ENCODE data around the gene VPS13A.
A peak's percentile ranks its signal among the peaks of the same experiment; 100 is the strongest.

The VPS13A gene

GRCh38 chr9:77418226-77418625, 240.9 kb downstream of the VPS13A start:
- DNase-seq = no peak
- in situ Hi-C loops (cut with HindIII; ENCODE audit: low pct_ligation_motif_present, low sequenced_read_pairs) = no loop called here
- TF ChIP-seq, protein P1, sequence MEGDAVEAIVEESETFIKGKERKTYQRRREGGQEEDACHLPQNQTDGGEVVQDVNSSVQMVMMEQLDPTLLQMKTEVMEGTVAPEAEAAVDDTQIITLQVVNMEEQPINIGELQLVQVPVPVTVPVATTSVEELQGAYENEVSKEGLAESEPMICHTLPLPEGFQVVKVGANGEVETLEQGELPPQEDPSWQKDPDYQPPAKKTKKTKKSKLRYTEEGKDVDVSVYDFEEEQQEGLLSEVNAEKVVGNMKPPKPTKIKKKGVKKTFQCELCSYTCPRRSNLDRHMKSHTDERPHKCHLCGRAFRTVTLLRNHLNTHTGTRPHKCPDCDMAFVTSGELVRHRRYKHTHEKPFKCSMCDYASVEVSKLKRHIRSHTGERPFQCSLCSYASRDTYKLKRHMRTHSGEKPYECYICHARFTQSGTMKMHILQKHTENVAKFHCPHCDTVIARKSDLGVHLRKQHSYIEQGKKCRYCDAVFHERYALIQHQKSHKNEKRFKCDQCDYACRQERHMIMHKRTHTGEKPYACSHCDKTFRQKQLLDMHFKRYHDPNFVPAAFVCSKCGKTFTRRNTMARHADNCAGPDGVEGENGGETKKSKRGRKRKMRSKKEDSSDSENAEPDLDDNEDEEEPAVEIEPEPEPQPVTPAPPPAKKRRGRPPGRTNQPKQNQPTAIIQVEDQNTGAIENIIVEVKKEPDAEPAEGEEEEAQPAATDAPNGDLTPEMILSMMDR (IDR thresholded peaks at IDR 0.05; ENCODE audit: low read depth, low read length, missing control alignments) = no peak
- H3K36me3 ChIP-seq (replicated peaks) = no peaks in the 10 kb centered on the region
- no peak overlapping the region for H3K27ac ChIP-seq
- H3K27me3 ChIP-seq (replicated peaks) = no peaks in the 10 kb centered on the region
- H3K4me3 ChIP-seq (ENCODE audit: low read depth, low read length) = no peak overlapping the region

DNA sequence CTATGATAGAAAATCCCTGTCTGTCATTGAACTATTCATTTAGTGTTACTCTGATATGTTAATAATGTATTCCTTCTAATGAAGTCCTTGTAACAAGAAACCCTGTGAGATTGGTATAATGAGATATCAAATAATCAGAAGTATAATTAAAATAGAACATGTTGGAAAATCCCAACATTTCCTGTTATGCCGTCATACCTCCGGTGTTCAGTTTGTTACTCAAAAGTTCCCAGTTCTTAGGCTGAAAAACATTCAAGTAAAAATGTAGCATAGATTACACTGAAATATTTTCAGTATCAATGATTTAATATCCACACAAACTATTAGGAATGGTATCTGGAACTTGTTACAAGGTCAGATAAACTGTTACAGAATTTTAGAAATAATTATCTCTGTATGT, 243.3 kb downstream of the VPS13A start:
- TF ChIP-seq, protein P1 (IDR thresholded peaks at IDR 0.05; ENCODE audit: low read depth, low read length, missing control alignments) = no peak
- in situ Hi-C loops (cut with HindIII; ENCODE audit: low pct_ligation_motif_present, low sequenced_read_pairs) = no loop called here
- no peaks in the 10 kb centered on the region for H3K27me3 ChIP-seq (replicated peaks)

DNA sequence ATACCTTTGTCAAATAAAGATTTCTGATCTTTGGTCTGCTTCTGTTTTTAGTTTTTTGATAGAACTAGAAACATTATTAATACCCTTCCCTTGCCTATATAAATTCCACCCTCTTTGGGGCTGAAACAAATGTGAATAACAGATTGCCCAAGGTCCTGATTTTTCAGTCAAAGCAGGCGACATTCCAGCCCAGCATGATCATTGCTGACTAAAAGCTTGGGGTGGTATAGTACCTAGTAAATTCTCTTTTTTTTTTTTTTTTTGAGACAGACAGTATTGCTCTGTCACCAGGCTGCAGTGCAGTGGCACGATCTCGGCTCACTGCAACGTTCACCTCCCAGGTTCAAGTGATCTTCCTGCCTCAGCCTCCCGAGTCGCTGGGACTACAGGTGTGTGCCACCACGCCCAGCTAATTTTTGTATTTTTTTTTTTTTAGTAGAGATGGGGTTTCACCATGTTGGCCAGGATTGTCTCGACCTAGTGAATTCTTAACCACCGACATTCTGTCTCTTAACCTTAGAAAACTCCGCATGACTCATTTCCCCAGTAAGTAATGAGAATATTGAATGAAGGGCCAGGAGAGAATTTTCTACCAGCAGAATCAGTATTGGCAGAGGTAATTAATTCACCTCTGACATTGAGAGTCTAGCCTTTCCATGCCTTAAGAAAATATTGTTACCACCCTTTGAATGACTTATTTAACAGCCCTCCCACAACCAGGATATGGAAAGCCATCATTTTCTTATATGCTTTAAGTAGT, 244.4 kb downstream of the VPS13A start:
- peak; percentile 45 for DNase-seq
- H3K4me3 ChIP-seq (ENCODE audit: low read depth, low read length) = no peak overlapping the region
- in situ Hi-C loops (cut with HindIII; ENCODE audit: low pct_ligation_motif_present, low sequenced_read_pairs) = no loop called here
- no peaks in the 10 kb centered on the region for H3K27me3 ChIP-seq (replicated peaks)
- TF ChIP-seq, protein P1 (IDR thresholded peaks at IDR 0.05; ENCODE audit: low read depth, low read length, missing control alignments) = no peak
- no peaks in the 10 kb centered on the region for H3K36me3 ChIP-seq (replicated peaks)
- H3K27ac ChIP-seq = peak overlapping the region; percentile 29

More for the DNA sequence above, 243.3 kb downstream of the VPS13A start:
- H3K27ac ChIP-seq = no peak overlapping the region
- DNase-seq = no peak
- H3K36me3 ChIP-seq (replicated peaks) = no peaks in the 10 kb centered on the region
- no peak overlapping the region for H3K4me3 ChIP-seq (ENCODE audit: low read depth, low read length)

- Histone ChIP-seq H3K27ac (no peak overlapping the region), H3K36me3 (replicated peaks) (no peaks in the 10 kb centered on the region), H3K4me3 (ENCODE audit: low read depth, low read length) (no peak overlapping the region), H3K27me3 (replicated peaks) (no peaks in the 10 kb centered on the region)
- no peak for DNase-seq
- in situ Hi-C loops (cut with HindIII; ENCODE audit: low pct_ligation_motif_present, low sequenced_read_pairs) = no loop called here
- TF ChIP-seq, protein P1 (IDR thresholded peaks at IDR 0.05; ENCODE audit: low read depth, low read length, missing control alignments) = no peak
Observed at GRCh38 chr9:77422969-77423368, 245.6 kb downstream of the VPS13A start.

DNA sequence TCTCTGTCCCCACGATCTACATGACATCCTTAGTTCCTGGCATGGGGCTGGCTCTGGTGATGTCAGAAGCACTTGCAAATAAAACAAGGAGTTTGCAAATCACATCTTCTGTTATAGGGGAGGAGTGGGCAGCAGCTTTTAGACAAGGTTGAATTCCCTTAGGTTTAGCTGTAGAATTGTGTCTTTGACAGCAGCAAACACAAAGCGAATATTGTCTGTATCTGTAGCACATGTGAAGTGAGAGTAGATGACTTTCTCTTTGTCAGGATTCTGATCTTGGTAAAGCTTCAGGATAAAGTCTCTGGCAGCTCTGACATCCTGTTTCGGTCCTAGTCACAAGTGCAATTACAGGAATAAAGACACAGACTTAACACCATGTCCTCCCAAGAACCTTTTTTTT, 246.5 kb downstream of the VPS13A start:
- no peak for DNase-seq
- TF ChIP-seq, protein P1 (IDR thresholded peaks at IDR 0.05; ENCODE audit: low read depth, low read length, missing control alignments) = no peak
- no peaks in the 10 kb centered on the region for H3K36me3 ChIP-seq (replicated peaks)
- in situ Hi-C loops (cut with HindIII; ENCODE audit: low pct_ligation_motif_present, low sequenced_read_pairs) = no loop called here
- H3K27me3 ChIP-seq (replicated peaks) = no peaks in the 10 kb centered on the region
- no peak overlapping the region for H3K27ac ChIP-seq
- H3K4me3 ChIP-seq (ENCODE audit: low read depth, low read length) = no peak overlapping the region

DNA sequence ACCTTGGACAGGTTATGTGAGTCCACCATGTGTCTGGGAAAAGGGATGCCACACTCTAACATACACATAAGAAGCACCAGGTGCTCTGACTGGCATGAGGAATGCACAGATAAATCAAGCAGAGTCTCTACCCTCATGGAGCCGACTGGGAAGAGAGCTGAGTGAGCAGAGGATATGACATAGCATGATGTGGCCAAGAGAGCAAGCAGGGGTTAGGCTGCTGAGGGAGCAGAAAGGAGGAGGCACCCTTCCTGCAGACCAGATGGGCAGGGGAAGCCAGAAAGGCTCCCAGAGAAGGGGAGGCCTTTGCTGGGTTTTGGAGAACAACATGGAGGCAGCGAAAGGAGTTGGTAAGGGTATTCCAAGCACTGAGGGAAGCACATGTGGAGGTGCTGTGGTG, 247.7 kb downstream of the VPS13A start:
- in situ Hi-C loops (cut with HindIII; ENCODE audit: low pct_ligation_motif_present, low sequenced_read_pairs) = no loop called here
- no peak overlapping the region for H3K27ac ChIP-seq

More for the DNA sequence above, 247.7 kb downstream of the VPS13A start:
- DNase-seq = peak; percentile 32
- Histone ChIP-seq H3K4me3 (ENCODE audit: low read depth, low read length) (no peak overlapping the region), H3K27me3 (replicated peaks) (no peaks in the 10 kb centered on the region), H3K36me3 (replicated peaks) (no peaks in the 10 kb centered on the region)
- TF ChIP-seq, protein P1 (IDR thresholded peaks at IDR 0.05; ENCODE audit: low read depth, low read length, missing control alignments) = no peak

Data from brain microvascular endothelial cell (primary cell).